Measurements from ENCODE around the gene SLC9A7.

SLC9A7 gene

DNA sequence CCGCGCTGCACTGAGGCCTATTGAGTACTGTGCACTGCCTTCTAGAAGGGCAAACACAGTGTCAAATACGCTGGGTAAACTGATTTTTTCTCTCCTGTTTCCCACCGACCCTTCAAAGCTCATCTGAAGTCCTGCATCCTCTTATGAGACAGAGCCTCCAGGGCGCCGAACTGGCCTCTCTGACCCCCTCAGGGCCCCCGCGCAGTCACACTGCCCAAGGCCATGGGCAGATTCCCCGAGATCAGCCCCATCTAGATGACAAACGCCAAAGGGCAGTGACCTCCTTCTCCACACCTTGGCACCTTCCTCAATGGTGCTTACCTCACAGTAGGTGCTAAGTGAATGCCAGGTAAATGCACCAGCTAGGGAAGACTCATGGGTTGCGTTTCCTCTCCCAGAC lies 151.0 kb downstream of the SLC9A7 start:
- H3K4me3 ChIP-seq (replicated peaks; ENCODE audit: low read depth, low read length), result no peak overlapping the region
- DNase-seq (ENCODE audit: extremely low read depth, low read depth), result no peak
- no peak for TF ChIP-seq CTCF (IDR thresholded peaks at IDR 0.05; ENCODE audit: low read depth, low read length, missing control alignments)

DNA sequence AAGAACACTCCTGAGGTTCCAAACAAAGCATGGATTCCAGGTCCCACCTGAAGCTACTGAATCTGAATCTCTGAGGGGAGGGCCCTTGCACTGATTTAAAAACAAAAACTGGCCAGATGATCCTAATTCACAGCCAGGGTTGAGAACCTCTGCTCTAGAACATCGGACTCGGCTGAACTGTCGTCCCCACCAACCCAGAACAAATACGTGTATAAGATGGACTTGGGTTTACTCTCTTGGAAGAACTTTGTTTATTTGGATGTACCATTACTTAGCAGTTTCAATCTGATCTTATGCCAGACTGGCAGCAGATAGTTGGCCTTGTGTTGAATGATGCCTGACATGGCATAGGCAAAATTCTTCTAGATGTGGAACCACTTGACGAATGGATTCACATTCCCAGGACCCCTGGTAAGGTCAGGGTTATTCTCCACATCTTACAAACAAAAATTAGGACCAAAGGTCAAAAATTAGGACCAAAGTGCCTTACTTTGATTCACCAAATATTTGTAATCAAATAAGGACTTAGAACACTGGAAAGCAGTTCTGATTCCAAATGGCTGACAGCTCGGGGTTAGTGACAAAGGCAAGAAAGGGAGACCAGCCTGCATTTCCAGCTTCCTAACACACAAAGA lies 156.3 kb downstream of the SLC9A7 start:
- no peak for TF ChIP-seq CTCF (IDR thresholded peaks at IDR 0.05; ENCODE audit: low read depth, low read length, missing control alignments)
- no peak for DNase-seq (ENCODE audit: extremely low read depth, low read depth)
- H3K4me3 ChIP-seq (replicated peaks; ENCODE audit: low read depth, low read length), result no peak overlapping the region

DNA sequence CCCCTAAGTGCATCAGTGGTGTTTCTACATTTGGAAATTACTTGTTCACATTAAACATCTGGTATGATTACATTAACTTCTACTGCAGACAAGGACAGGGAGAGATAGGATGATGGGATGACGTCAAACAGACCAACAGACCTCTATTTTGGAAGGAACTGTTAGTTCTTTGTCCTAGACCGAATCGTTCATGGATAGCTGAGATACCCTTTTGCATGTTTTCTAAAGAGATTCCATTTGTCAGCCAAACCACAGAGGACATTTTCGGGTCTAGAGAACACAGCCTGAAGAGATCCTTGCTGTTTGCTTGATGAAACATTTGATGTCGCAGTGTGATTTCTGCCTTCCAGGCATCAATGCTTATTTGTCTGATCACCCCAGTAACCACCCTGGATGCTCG lies 157.6 kb downstream of the SLC9A7 start:
- H3K4me3 ChIP-seq (replicated peaks; ENCODE audit: low read depth, low read length), result no peak overlapping the region
- no peak for TF ChIP-seq CTCF (IDR thresholded peaks at IDR 0.05; ENCODE audit: low read depth, low read length, missing control alignments)
- DNase-seq (ENCODE audit: extremely low read depth, low read depth), result no peak

DNA sequence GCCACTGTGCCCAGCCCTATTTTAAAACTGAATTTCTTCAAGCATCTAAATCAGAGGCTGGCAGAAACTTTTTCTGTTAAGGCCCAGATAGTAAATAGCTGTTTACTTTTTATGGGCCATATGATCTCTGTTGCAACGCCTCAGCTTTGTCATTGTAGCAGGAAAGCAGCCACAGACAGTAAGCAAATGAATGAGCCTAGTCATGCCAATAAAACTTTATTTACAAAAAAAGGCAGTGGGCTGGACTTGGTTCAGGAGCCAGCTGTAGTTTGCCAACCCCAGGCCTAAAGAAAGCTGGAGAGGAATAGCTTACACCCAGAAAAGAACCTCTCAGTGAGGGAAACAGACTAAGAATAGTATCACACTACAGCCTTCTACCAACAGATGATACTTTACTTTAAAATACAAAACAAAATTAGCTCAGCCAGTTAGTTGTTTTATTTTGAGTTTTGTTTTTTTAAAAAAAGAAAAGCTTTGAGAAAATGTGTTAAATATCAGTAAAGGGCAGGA lies 159.8 kb downstream of the SLC9A7 start:
- no peak for TF ChIP-seq CTCF (IDR thresholded peaks at IDR 0.05; ENCODE audit: low read depth, low read length, missing control alignments)
- no peak overlapping the region for H3K4me3 ChIP-seq (replicated peaks; ENCODE audit: low read depth, low read length)
- DNase-seq (ENCODE audit: extremely low read depth, low read depth), result no peak

DNA sequence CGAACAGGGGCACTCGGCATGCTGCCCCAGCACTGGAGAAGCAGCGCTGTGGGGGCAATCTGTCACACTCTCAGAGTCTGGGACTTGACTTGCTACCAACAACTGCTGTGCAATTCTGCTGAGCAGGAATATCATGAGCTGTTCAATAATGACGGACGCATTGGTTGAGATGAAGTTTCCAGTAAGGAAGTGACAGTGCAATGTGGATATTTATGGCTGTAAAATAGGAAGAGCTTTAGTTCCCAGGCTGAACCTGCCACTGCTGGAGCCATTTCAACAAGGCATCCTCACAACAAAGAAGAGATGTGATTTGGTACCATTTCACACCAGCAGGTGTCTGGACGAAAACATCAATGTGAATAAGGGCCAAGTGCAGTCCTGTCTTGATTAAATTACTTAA lies 161.1 kb downstream of the SLC9A7 start:
- no peak for TF ChIP-seq CTCF (IDR thresholded peaks at IDR 0.05; ENCODE audit: low read depth, low read length, missing control alignments)
- DNase-seq (ENCODE audit: extremely low read depth, low read depth), result no peak
- H3K4me3 ChIP-seq (replicated peaks; ENCODE audit: low read depth, low read length), result no peak overlapping the region

- no peak for DNase-seq (ENCODE audit: extremely low read depth, low read depth)
- H3K4me3 ChIP-seq (replicated peaks; ENCODE audit: low read depth, low read length), result no peak overlapping the region
- TF ChIP-seq CTCF (IDR thresholded peaks at IDR 0.05; ENCODE audit: low read depth, low read length, missing control alignments), result no peak
Observed at GRCh38 chrX:46597208-46597607, 161.7 kb downstream of the SLC9A7 start.

DNA sequence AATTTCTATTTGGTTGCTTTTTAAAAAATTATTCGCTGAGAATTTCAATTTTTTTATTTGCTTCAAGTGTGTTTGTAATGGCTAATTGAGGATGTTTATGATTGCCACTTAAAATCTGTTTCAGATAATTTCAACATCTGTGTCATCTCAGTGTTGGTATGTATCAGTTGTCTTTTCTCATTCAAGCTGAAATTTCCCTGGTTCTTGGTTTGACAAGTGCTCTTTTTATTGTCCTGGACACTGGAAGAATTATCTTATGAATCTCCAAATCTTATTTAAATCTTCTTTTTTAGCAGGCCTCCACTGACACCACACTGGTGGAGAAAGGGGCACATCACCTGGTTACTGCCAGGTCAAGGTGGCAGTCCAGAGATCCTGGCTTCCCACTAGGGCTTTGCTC lies 163.8 kb downstream of the SLC9A7 start:
- no peak for DNase-seq (ENCODE audit: extremely low read depth, low read depth)
- H3K4me3 ChIP-seq (replicated peaks; ENCODE audit: low read depth, low read length), result no peak overlapping the region
- no peak for TF ChIP-seq CTCF (IDR thresholded peaks at IDR 0.05; ENCODE audit: low read depth, low read length, missing control alignments)

All from HFF-Myc (cell line).